Neural progenitor cell (in vitro differentiated cells): ENCODE results near the gene IFT172. TPM values are rescaled to one million over a fixed set of nuclear protein-coding genes. Genes with fewer than 3 reads are reported as not detected.

Source experiments
- DNase-seq: peaks from one replicate; pipeline ENCODE4 v3.0.0-alpha.2; 2016; ENCODE audit warnings: low spot score
- H2AFZ ChIP-seq: fragments of 200-600 bp; sonication (generic); replicated peaks from 2 replicates; pipeline ENCODE4 v1.6.1; 2016; ENCODE audit warnings: antibody characterized with exemption
- H3F3A ChIP-seq: fragments of 200-600 bp; sonication (generic); 2 replicates; pipeline ENCODE4 v1.6.1; 2016; ENCODE audit warnings: antibody characterized with exemption, low read depth
- H3K27ac ChIP-seq: fragments of 200-600 bp; sonication (generic); 2 replicates; pipeline ENCODE4 v1.5.1; 2016; ENCODE audit warnings: mild to moderate bottlenecking
- H3K27me3 ChIP-seq: fragments of 200-600 bp; sonication (generic); 2 replicates; pipeline ENCODE4 v1.6.1; 2016; ENCODE audit warnings: mild to moderate bottlenecking, moderate library complexity
- H3K36me3 ChIP-seq: fragments of 200-600 bp; sonication (generic); 2 replicates; pipeline ENCODE4 v1.5.1; 2016
- H3K4me1 ChIP-seq: fragments of 200-600 bp; sonication (generic); 2 replicates; pipeline ENCODE4 v1.6.1; 2016; ENCODE audit warnings: mixed run types
- H3K4me2 ChIP-seq: fragments of 200-600 bp; sonication (generic); 2 replicates; pipeline ENCODE4 v1.6.1; 2016
- H3K4me3 ChIP-seq: fragments of 200-600 bp; sonication (generic); 2 replicates; pipeline ENCODE4 v1.5.1; 2016
- H3K79me2 ChIP-seq: fragments of 200-600 bp; sonication (generic); 2 replicates; pipeline ENCODE4 v1.6.1; 2016; ENCODE audit warnings: low read depth
- H3K9ac ChIP-seq: fragments of 200-600 bp; sonication (generic); 2 replicates; pipeline ENCODE4 v1.6.1; 2016
- H3K9me3 ChIP-seq: fragments of 200-600 bp; sonication (generic); 2 replicates; pipeline ENCODE4 v1.5.1; 2016; ENCODE audit warnings: low read depth
- H4K20me1 ChIP-seq: fragments of 200-600 bp; sonication (generic); 2 replicates; pipeline ENCODE4 v1.6.1; 2016; ENCODE audit warnings: low read depth
- H3K27ac Mint-ChIP-seq: 3 replicates; pipeline ENCODE4 v1.8.0; 2021; ENCODE audit warnings: mixed read lengths
- H3K27me3 Mint-ChIP-seq: 2 replicates; pipeline ENCODE4 v1.8.0; 2022; ENCODE audit warnings: low read depth, mild to moderate bottlenecking, inconsistent platforms, moderate library complexity, mixed read lengths; ENCODE audit not compliant: insufficient read depth
- H3K36me3 Mint-ChIP-seq: 3 replicates; pipeline ENCODE4 v1.8.0; 2021; ENCODE audit warnings: mixed read lengths
- H3K4me1 Mint-ChIP-seq: 3 replicates; pipeline ENCODE4 v1.8.0; 2021; ENCODE audit warnings: mixed read lengths
- H3K4me3 Mint-ChIP-seq: 3 replicates; pipeline ENCODE4 v1.8.0; 2021; ENCODE audit warnings: mild to moderate bottlenecking, moderate library complexity, mixed read lengths
- H3K9me3 Mint-ChIP-seq: 3 replicates; pipeline ENCODE4 v1.8.0; 2020; ENCODE audit warnings: mixed read lengths
- EZH2 ChIP-seq: fragments of 200-600 bp; sonication (generic); IDR thresholded peaks from 2 replicates; pipeline ENCODE4 v1.6.1; 2017; ENCODE audit warnings: antibody characterized with exemption, mild to moderate bottlenecking, moderate library complexity
- EZH2phosphoT487 ChIP-seq: fragments of 200-600 bp; sonication (generic); IDR thresholded peaks from 2 replicates; pipeline ENCODE4 v1.6.1; 2017; ENCODE audit warnings: antibody characterized with exemption
- total RNA-seq: library from RNA; depleted of rRNA; stranded (reverse); fragments of >200 nt; gene quantifications from 2 replicates; pipeline ENCODE4 v1.2.3, GENCODE V29; 2015; ENCODE audit warnings: low replicate concordance
- TF ChIP-seq, protein P1 (sequence below): fragments of 200-600 bp; sonication (generic); IDR thresholded peaks from 2 replicates; pipeline ENCODE4 v1.5.1; 2017; ENCODE audit warnings: antibody characterized with exemption, mild to moderate bottlenecking

The IFT172 gene
- total RNA-seq, 1 donor from 2014 or later: 20.3 TPM

DNA sequence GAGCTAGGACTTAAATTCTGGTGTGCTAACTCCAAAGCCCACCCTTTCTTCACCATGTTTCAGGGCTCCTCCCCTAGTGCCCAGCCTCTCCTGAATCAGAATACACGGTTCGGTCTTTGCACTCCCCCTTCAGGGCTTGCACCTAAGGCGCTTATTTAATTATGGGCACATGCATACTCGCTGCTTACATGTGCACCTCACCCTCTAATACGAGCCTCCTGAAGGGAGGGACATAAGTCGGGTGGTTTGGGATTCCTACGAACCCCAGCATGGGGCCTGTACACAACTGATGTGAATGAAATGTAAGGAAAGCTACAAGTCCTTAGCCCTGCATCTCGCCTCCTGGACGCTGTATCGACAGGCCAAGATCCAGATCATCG lies 435 bp downstream of the IFT172 start:
- no peaks in the 10 kb centered on the region for H3K9me3 ChIP-seq
- peak overlapping the region; percentile 81 for H3K4me2 ChIP-seq
- no peaks in the 10 kb centered on the region for H3K9me3 Mint-ChIP-seq
- TF ChIP-seq EZH2phosphoT487 (no peak), EZH2 (no peak)
- TF ChIP-seq, protein P1, sequence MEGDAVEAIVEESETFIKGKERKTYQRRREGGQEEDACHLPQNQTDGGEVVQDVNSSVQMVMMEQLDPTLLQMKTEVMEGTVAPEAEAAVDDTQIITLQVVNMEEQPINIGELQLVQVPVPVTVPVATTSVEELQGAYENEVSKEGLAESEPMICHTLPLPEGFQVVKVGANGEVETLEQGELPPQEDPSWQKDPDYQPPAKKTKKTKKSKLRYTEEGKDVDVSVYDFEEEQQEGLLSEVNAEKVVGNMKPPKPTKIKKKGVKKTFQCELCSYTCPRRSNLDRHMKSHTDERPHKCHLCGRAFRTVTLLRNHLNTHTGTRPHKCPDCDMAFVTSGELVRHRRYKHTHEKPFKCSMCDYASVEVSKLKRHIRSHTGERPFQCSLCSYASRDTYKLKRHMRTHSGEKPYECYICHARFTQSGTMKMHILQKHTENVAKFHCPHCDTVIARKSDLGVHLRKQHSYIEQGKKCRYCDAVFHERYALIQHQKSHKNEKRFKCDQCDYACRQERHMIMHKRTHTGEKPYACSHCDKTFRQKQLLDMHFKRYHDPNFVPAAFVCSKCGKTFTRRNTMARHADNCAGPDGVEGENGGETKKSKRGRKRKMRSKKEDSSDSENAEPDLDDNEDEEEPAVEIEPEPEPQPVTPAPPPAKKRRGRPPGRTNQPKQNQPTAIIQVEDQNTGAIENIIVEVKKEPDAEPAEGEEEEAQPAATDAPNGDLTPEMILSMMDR: no peak
- H3F3A ChIP-seq: peaks cover 5% of the 10 kb centered on the region
- peaks cover 7% of the 10 kb centered on the region for H3K27me3 ChIP-seq
- no peak overlapping the region for H3K27ac ChIP-seq
- no peaks in the 10 kb centered on the region for H3K79me2 ChIP-seq
- H3K27ac Mint-ChIP-seq: no peak overlapping the region
- H3K4me3 Mint-ChIP-seq: peak overlapping the region; percentile 96
- H3K4me1 Mint-ChIP-seq: peaks cover 22% of the 10 kb centered on the region
- peak overlapping the region; percentile 75 for H2AFZ ChIP-seq
- no peaks in the 10 kb centered on the region for H4K20me1 ChIP-seq
- peaks cover 5% of the 10 kb centered on the region for H3K27me3 Mint-ChIP-seq
- H3K9ac ChIP-seq: no peak overlapping the region
- H3K36me3 Mint-ChIP-seq: peaks cover 8% of the 10 kb centered on the region
- no peaks in the 10 kb centered on the region for H3K4me1 ChIP-seq
- H3K4me3 ChIP-seq: peak overlapping the region; percentile 70
- H3K36me3 ChIP-seq: no peaks in the 10 kb centered on the region
- DNase-seq: peak; percentile 54

DNA sequence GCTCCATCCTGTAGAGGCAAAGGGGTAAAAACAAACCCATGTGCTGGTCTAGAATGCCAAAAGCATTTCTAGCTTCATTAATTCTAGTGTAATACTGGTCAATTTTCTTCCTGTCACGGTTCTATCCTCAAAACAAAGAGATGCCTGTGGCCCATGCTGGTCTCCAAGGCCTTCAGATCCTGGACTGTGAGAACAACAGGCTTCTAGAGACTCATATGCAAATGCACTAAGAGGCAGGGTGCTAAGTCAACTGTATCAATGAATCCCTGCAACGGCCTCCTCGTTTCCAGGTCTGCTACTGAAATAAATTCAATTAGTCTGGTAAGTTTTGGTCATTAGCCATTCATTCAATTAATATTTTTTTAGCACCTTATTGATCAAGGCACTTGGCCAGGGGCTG lies 4.0 kb downstream of the IFT172 start:
- Mint-ChIP-seq H3K36me3 (peaks cover 8% of the 10 kb centered on the region), H3K9me3 (no peaks in the 10 kb centered on the region), H3K27ac (no peak overlapping the region), H3K27me3 (no peaks in the 10 kb centered on the region), H3K4me3 (no peak overlapping the region), H3K4me1 (peaks cover 18% of the 10 kb centered on the region)
- TF ChIP-seq EZH2phosphoT487 (no peak), EZH2 (no peak)
- TF ChIP-seq, protein P1: no peak
- H3K9me3 ChIP-seq: no peaks in the 10 kb centered on the region
- no peaks in the 10 kb centered on the region for H3K27me3 ChIP-seq
- no peaks in the 10 kb centered on the region for H3K79me2 ChIP-seq
- no peak overlapping the region for H3K4me3 ChIP-seq
- no peak overlapping the region for H3K27ac ChIP-seq
- H3F3A ChIP-seq: no peaks in the 10 kb centered on the region
- H3K9ac ChIP-seq: no peak overlapping the region
- H3K36me3 ChIP-seq: no peaks in the 10 kb centered on the region
- no peak for DNase-seq
- H4K20me1 ChIP-seq: no peaks in the 10 kb centered on the region
- no peak overlapping the region for H3K4me2 ChIP-seq
- no peak overlapping the region for H2AFZ ChIP-seq
- no peaks in the 10 kb centered on the region for H3K4me1 ChIP-seq

DNA sequence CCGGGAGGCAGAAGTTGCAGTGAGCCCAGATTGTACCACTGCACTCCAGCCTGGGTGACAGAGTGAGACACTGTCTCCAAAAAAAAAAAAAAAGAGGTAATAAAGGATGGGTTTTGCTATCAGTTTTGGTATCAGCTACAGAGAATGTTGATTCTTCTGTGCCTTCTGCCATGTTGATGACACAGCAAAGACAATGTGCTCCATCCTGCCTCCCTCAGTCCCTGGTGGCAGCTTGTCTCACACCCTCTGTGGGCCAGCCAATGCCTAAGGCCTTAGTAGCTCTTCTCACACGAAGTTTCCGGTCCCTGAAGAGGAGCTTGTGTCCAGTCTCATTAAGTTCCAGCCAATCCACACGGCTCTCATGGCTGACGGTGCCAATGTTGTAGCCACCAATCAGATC lies 17.6 kb downstream of the IFT172 start:
- peak overlapping the region; percentile 78 for H3K27ac Mint-ChIP-seq
- H3K4me3 Mint-ChIP-seq: no peak overlapping the region

More for the DNA sequence above, 17.6 kb downstream of the IFT172 start:
- TF ChIP-seq EZH2phosphoT487 (no peak), EZH2 (no peak)
- TF ChIP-seq, protein P1: no peak
- Histone ChIP-seq H3K79me2 (no peaks in the 10 kb centered on the region), H3K27ac (no peak overlapping the region), H3K4me2 (no peak overlapping the region), H3K9ac (no peak overlapping the region), H3K36me3 (no peaks in the 10 kb centered on the region), H4K20me1 (no peaks in the 10 kb centered on the region), H2AFZ (no peak overlapping the region), H3K27me3 (no peaks in the 10 kb centered on the region), H3F3A (no peaks in the 10 kb centered on the region), H3K4me1 (no peaks in the 10 kb centered on the region), H3K4me3 (no peak overlapping the region), H3K9me3 (no peaks in the 10 kb centered on the region)
- Mint-ChIP-seq H3K27me3 (no peaks in the 10 kb centered on the region), H3K36me3 (peaks cover 9% of the 10 kb centered on the region), H3K4me1 (no peaks in the 10 kb centered on the region), H3K9me3 (no peaks in the 10 kb centered on the region)
- no peak for DNase-seq
